H9 (cell line): ENCODE data around the gene AQP7. TPM values are rescaled to one million over a fixed set of nuclear protein-coding genes. Genes with fewer than 3 reads are reported as not detected.

ENCODE experiments used
- DNase-seq: peaks from one replicate; pipeline ENCODE4 v3.0.0-alpha.2; 2017
- H2AFZ ChIP-seq: one replicate; pipeline ENCODE4 v1.6.1; 2013; ENCODE audit warnings: mild to moderate bottlenecking, low read length, control low read depth, moderate library complexity
- H2AK5ac ChIP-seq: 2 replicates; pipeline ENCODE4 v1.6.1; 2013; ENCODE audit warnings: low read length, control low read depth, mixed read lengths; ENCODE audit not compliant: insufficient read length
- H2BK120ac ChIP-seq: one replicate; pipeline ENCODE4 v1.6.1; 2013; ENCODE audit warnings: low read depth, mild to moderate bottlenecking, low read length, control low read depth, inconsistent platforms; ENCODE audit not compliant: poor library complexity, severe bottlenecking
- H2BK12ac ChIP-seq: 2 replicates; pipeline ENCODE4 v1.6.1; 2013; ENCODE audit warnings: low read length, control low read depth, mixed read lengths, low read depth; ENCODE audit not compliant: insufficient read length
- H2BK15ac ChIP-seq: 2 replicates; pipeline ENCODE4 v1.6.1; 2013; ENCODE audit warnings: low read depth, low read length, control low read depth
- H2BK20ac ChIP-seq: one replicate; pipeline ENCODE4 v1.6.1; 2013; ENCODE audit warnings: low read depth, mild to moderate bottlenecking, low read length, control low read depth, inconsistent platforms; ENCODE audit not compliant: poor library complexity, severe bottlenecking
- H2BK5ac ChIP-seq: 2 replicates; pipeline ENCODE4 v1.6.1; 2013; ENCODE audit warnings: low read length, control low read depth, mixed read lengths; ENCODE audit not compliant: insufficient read length
- H3K14ac ChIP-seq: 2 replicates; pipeline ENCODE4 v1.6.1; 2013; ENCODE audit warnings: low read length, control low read depth; ENCODE audit not compliant: insufficient read depth
- H3K18ac ChIP-seq: 2 replicates; pipeline ENCODE4 v1.6.1; 2013; ENCODE audit warnings: low read depth, mild to moderate bottlenecking, mixed read lengths, low read length, control low read depth; ENCODE audit not compliant: insufficient read length
- H3K23ac ChIP-seq: 2 replicates; pipeline ENCODE4 v1.6.1; 2013; ENCODE audit warnings: low read length, control low read depth, mixed read lengths, low read depth; ENCODE audit not compliant: insufficient read length
- H3K23me2 ChIP-seq: 2 replicates; pipeline ENCODE4 v1.6.1; 2013; ENCODE audit warnings: low read depth, mild to moderate bottlenecking, mixed read lengths, low read length, control low read depth; ENCODE audit not compliant: insufficient read length, poor library complexity, severe bottlenecking
- H3K27ac ChIP-seq: 2 replicates; pipeline ENCODE4 v1.5.1; 2013; ENCODE audit warnings: low read length, control low read depth, mixed read lengths, low read depth; ENCODE audit not compliant: insufficient read length
- H3K27me3 ChIP-seq: 2 replicates; pipeline ENCODE4 v1.6.1; 2013; ENCODE audit warnings: low read length, control low read depth, inconsistent platforms; ENCODE audit not compliant: insufficient read depth
- H3K4ac ChIP-seq: 2 replicates; pipeline ENCODE4 v1.6.1; 2013; ENCODE audit warnings: low read depth, mild to moderate bottlenecking, control low read depth, inconsistent platforms, low read length, moderate library complexity
- H3K4me1 ChIP-seq: 2 replicates; pipeline ENCODE4 v1.6.1; 2013; ENCODE audit warnings: low read length, control low read depth, inconsistent platforms; ENCODE audit not compliant: insufficient read depth
- H3K4me2 ChIP-seq: 2 replicates; pipeline ENCODE4 v1.6.1; 2013; ENCODE audit warnings: low read length, control low read depth, mixed read lengths; ENCODE audit not compliant: insufficient read length, insufficient read depth
- H3K56ac ChIP-seq: 2 replicates; pipeline ENCODE4 v1.6.1; 2013; ENCODE audit warnings: low read depth, mild to moderate bottlenecking, mixed read lengths, low read length, control low read depth; ENCODE audit not compliant: insufficient read length
- H3K79me1 ChIP-seq: 2 replicates; pipeline ENCODE4 v1.6.1; 2013; ENCODE audit warnings: low read depth, mild to moderate bottlenecking, moderate library complexity, low read length, control low read depth, inconsistent platforms; ENCODE audit not compliant: insufficient read depth, poor library complexity, severe bottlenecking
- H3K79me2 ChIP-seq: 2 replicates; pipeline ENCODE4 v1.6.1; 2013; ENCODE audit warnings: low read length, control low read depth, inconsistent platforms; ENCODE audit not compliant: insufficient read depth
- H3K9ac ChIP-seq: 2 replicates; pipeline ENCODE4 v1.6.1; 2013; ENCODE audit warnings: low read length, control low read depth, mixed read lengths; ENCODE audit not compliant: insufficient read length; ENCODE audit errors: extremely low read depth
- H3K9me3 ChIP-seq: one replicate; pipeline ENCODE4 v1.6.1; 2013; ENCODE audit warnings: low read depth, low read length, inconsistent platforms; ENCODE audit not compliant: control insufficient read depth
- H3T11ph ChIP-seq: one replicate; pipeline ENCODE4 v1.6.1; 2013; ENCODE audit warnings: mild to moderate bottlenecking, low read length, control low read depth, inconsistent platforms
- H4K20me1 ChIP-seq: one replicate; pipeline ENCODE4 v1.6.1; 2013; ENCODE audit not compliant: control insufficient read depth, insufficient read length, insufficient read depth
- H4K5ac ChIP-seq: 2 replicates; pipeline ENCODE4 v1.6.1; 2013; ENCODE audit warnings: low read depth, mild to moderate bottlenecking, mixed read lengths, low read length, control low read depth; ENCODE audit not compliant: insufficient read length
- H4K8ac ChIP-seq: replicated peaks from 2 replicates; pipeline ENCODE4 v1.6.1; 2013; ENCODE audit warnings: low read length, control low read depth, mixed read lengths, low read depth; ENCODE audit not compliant: insufficient read length
- H4K91ac ChIP-seq: 2 replicates; pipeline ENCODE4 v1.6.1; 2013; ENCODE audit warnings: low read depth, mild to moderate bottlenecking, moderate library complexity, mixed read lengths, low read length, control low read depth; ENCODE audit not compliant: insufficient read length
- H3K27ac Mint-ChIP-seq, 3 experiments: 2 replicates in 2 of 3; 3 replicates in 1 of 3; pipeline ENCODE4 v1.8.0; 2020 to 2021; ENCODE audit warnings: mixed read lengths in 3 of 3, mild to moderate bottlenecking in 1 of 3, moderate library complexity in 1 of 3
- H3K27me3 Mint-ChIP-seq: 2 replicates; pipeline ENCODE4 v1.8.0; 2021; ENCODE audit warnings: low read depth, mild to moderate bottlenecking, moderate library complexity, mixed read lengths
- H3K36me3 Mint-ChIP-seq, 3 experiments: 2 replicates in 2 of 3; 3 replicates in 1 of 3; pipeline ENCODE4 v1.8.0; 2020 to 2021; ENCODE audit warnings: low read depth in 3 of 3, mixed read lengths in 3 of 3; ENCODE audit not compliant: insufficient read depth in 1 of 3
- H3K4me1 Mint-ChIP-seq, 2 experiments: 2 replicates each; pipeline ENCODE4 v1.8.0; 2020; ENCODE audit warnings: mixed read lengths in 2 of 2
- H3K4me3 Mint-ChIP-seq, 2 experiments: 2 replicates in 1 of 2; 3 replicates in 1 of 2; pipeline ENCODE4 v1.8.0; 2020 to 2021; ENCODE audit warnings: mild to moderate bottlenecking in 2 of 2, mixed read lengths in 2 of 2, moderate library complexity in 1 of 2
- H3K9me3 Mint-ChIP-seq, 2 experiments: 2 replicates in 1 of 2; 3 replicates in 1 of 2; pipeline ENCODE4 v1.8.0; 2020; ENCODE audit warnings: mild to moderate bottlenecking in 2 of 2, mixed read lengths in 2 of 2, moderate library complexity in 1 of 2
- WGBS: extraction: QIAGEN DNeasy Blood & Tissue Kit; methylation state at CpG from one replicate; pipeline ENCODE4 v1.1.7; 2013; ENCODE audit warnings: missing lambda C conversion rate, low lambda C conversion rate, mixed read lengths; ENCODE audit not compliant: insufficient read length; ENCODE audit errors: extremely low coverage; 5-methylcytosine and 5-hydroxymethylcytosine counted together
- total RNA-seq: library from RNA; stranded (reverse); gene quantifications from 2 replicates; pipeline ENCODE4 v1.2.1, GENCODE V29; 2021
- TF ChIP-seq, protein P1 (sequence below): fragments of 200-600 bp; sonication (generic); conservative IDR thresholded peaks from 3 replicates; pipeline ENCODE4 v1.8.0; 2021; ENCODE audit warnings: antibody characterized with exemption, mild to moderate bottlenecking

The AQP7 gene
- total RNA-seq, 1 experiment from 2014 or later: not detected

DNA sequence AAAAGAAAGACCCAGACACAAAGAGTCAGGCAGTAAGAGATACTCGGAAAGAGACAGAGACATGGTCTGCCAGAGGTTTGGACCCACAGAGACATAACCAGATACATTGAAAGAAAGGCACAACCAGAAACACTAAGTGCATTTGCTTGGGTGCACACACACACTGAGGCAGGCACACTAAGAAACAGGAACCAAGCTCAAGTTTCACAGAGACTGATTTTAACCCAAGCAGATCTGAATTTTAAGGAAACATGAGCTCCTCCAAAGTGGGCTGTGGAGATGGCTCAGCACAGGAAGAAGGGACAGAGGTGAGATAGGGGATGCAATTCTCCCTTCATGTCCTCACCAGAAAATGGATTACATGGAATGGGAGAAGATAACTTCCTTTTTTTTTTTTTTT, 35.5 kb upstream of the AQP7 start:
- Histone ChIP-seq H3K27ac (no peak overlapping the region), H3K9ac (no peak overlapping the region), H3K4ac (no peak overlapping the region), H2AFZ (no peak overlapping the region), H3K14ac (no peak overlapping the region), H4K91ac (no peak overlapping the region), H3K18ac (no peak overlapping the region), H3K9me3 (no peaks in the 10 kb centered on the region), H3K27me3 (no peaks in the 10 kb centered on the region), H2BK5ac (no peak overlapping the region), H2AK5ac (no peak overlapping the region), H2BK120ac (no peak overlapping the region), H3K4me1 (no peaks in the 10 kb centered on the region), H4K8ac (no peak overlapping the region), H3K56ac (no peak overlapping the region), H2BK20ac (no peak overlapping the region), H2BK15ac (no peak overlapping the region), H4K20me1 (no peaks in the 10 kb centered on the region), H3K23me2 (no peaks in the 10 kb centered on the region), H3K4me2 (no peak overlapping the region), H3K79me2 (no peaks in the 10 kb centered on the region), H4K5ac (no peak overlapping the region), H3K23ac (no peak overlapping the region), H2BK12ac (no peak overlapping the region), H3T11ph (no peak overlapping the region), H3K79me1 (no peaks in the 10 kb centered on the region)
- WGBS: no CpG with 5 or more reads among the region's 1 CpG
- peaks cover 8% of the 10 kb centered on the region for H3K27me3 Mint-ChIP-seq
- no peaks in the 10 kb centered on the region for H3K36me3 Mint-ChIP-seq
- peaks cover 11 to 16% of the 10 kb centered on the region in 2 experiments for H3K4me1 Mint-ChIP-seq
- H3K9me3 Mint-ChIP-seq: no peaks in the 10 kb centered on the region
- TF ChIP-seq, protein P1, sequence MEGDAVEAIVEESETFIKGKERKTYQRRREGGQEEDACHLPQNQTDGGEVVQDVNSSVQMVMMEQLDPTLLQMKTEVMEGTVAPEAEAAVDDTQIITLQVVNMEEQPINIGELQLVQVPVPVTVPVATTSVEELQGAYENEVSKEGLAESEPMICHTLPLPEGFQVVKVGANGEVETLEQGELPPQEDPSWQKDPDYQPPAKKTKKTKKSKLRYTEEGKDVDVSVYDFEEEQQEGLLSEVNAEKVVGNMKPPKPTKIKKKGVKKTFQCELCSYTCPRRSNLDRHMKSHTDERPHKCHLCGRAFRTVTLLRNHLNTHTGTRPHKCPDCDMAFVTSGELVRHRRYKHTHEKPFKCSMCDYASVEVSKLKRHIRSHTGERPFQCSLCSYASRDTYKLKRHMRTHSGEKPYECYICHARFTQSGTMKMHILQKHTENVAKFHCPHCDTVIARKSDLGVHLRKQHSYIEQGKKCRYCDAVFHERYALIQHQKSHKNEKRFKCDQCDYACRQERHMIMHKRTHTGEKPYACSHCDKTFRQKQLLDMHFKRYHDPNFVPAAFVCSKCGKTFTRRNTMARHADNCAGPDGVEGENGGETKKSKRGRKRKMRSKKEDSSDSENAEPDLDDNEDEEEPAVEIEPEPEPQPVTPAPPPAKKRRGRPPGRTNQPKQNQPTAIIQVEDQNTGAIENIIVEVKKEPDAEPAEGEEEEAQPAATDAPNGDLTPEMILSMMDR: no peak
- H3K4me3 Mint-ChIP-seq: no peak overlapping the region
- DNase-seq: no peak
- H3K27ac Mint-ChIP-seq: no peak overlapping the region; a peak in 1 of 7 replicates
